GM21381 (cell line): ENCODE measurements around the gene PARN.
A peak's percentile ranks its signal among the peaks of the same experiment; 100 is the strongest.

ENCODE experiments used
- ATAC-seq: cut with Tn5 transposase; IDR thresholded peaks from one replicate; pipeline ENCODE4 v1.9.1; 2021; ENCODE audit warnings: mild to moderate bottlenecking, moderate library complexity; ENCODE audit not compliant: unreplicated experiment

PARN gene

GRCh38 chr16:14530046-14530445 is 100.0 kb downstream of the PARN start:
- no peak for ATAC-seq

DNA sequence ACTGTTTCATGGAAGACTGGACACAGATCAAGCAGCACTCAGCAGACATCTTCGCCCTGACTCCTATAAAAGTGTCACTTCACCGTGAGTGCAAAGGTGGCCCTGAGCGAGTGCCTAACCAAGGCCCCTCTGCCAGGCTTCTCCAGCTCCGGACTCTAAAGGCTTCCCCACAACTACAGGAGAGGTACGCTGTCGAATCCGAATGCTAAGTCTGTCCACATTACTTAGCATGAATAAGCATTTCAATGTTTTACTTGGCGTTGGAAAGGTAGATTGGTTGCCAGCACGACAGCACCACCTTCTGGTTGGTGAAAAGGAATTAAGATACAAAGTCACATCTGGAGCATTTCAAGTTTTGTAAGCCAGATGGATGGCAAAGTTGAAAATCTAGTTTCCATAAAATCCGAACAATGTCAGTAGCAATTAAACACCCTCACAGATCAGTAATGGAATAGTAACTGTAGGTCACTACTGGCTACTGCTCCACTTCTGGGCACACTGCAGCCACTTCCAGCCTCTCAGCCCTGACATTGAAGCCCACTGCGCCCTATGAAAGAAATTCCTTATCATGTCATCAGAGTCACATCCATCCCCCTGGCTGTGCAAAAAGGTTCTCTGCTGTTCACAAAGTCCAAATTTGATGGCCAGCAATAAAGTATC is 100.9 kb downstream of the PARN start:
- no peak for ATAC-seq

DNA sequence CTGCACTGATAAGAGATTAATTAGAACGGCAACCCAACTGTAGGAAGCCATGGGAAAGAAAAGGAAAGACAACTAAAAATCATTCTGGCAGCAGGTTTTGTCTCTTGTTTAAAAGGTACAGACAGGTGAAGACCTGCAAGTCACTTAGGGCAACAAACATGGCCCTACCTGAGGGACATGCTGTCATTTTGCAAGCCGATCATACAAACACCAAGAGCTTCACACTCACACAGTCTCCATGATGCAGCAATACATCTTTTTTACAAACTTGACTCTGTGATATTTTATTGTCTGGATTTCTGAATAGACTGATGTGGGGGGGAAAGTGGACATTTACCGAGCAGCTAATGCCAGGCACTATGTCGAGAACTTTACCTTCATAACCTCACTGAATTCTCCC is 101.8 kb downstream of the PARN start:
- ATAC-seq, result no peak

DNA sequence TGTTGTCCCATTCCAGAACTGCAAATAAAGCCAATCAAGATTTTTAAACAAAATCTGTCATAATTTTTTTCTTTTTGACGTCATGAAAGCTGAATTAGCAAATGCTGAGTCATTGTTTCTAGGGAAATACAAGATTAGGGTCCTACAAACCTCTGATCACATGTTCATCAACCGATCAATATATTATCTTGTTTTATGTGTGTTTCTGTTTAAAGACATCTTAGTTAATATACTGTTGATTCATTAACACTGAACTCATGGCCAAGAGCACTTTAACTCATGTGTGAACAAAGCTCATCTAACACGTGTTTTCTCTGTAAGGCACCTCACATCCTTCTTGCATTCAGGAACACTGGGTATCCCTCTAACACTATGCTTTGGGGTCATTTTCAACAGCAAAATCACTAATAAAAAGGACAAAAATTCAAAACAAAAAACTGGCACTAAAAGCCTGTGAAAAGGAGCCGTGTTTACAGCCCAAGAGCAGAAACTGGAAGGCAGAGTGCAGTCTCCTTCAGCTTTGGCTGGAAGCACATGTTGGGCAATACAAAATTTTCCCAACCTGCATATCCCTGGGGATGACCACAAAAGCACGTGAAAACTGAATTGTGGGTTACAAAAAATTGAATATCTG is 102.5 kb downstream of the PARN start:
- ATAC-seq, result no peak

- no peak for ATAC-seq
These were observed 104.5 kb downstream of the PARN start for GRCh38 chr16:14525596-14525995.

GRCh38 chr16:14524979-14525378 is 105.1 kb downstream of the PARN start:
- ATAC-seq, result no peak

DNA sequence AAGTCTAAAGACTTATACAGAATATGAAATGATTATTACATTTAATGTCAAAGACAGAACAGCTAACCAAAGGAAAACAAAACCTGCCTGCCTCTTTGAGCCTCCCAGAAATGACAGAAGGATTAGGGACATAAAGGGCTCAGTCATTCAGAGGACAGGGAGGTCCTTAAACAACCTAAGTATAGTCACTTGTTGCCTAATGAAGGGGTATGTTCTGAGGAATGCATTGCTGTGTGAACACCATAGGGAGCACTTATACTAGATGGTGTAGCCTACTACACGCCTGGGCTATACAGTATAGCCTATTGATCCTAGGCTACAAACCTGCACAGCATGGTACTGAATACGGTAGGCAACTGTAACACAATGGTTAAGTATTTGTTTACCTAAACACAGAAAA is 106.4 kb downstream of the PARN start:
- no peak for ATAC-seq

GRCh38 chr16:14522671-14523070 is 107.4 kb downstream of the PARN start:
- ATAC-seq, result no peak

DNA sequence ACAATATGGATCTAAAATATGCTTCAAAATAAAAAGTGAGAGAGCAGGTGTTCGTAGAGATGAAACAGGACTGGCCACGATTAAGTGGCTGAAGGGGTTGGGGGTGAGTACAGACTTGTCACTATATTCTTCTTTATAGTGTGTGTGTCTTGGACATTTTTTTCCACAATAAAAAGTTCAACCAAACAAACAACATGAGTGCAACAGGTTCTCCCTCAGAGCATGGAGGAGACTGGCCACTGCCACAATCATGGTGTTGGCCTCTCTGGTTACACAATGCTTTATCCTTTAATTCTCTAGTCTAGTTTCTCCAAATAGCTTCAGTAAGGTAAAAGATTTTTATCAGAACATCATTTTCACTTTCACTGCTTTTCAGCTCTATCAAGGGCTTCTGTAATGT is 109.3 kb downstream of the PARN start:
- ATAC-seq, result no peak

DNA sequence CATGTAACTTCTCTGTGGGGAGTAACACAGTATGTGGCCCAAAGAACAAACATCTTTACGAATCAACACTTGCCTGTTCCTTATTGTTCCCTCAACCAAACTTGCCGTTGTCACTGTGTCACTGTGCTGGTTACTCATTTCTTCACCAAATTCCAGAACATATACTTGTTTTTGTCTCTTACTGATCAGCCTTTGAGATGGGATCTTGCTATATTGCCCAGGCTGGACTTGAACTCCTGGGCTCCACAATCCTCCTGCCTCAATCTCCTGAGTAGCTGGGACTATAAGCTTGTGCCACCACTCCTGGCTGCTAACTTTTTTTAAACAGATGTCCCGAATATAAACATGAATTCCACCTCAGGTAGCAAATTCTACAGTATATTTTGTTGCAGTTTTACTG is 115.1 kb downstream of the PARN start:
- no peak for ATAC-seq

GRCh38 chr16:14513389-14514107 is 116.5 kb downstream of the PARN start:
- no peak for ATAC-seq

- ATAC-seq, result no peak
These were observed 118.3 kb downstream of the PARN start for GRCh38 chr16:14511800-14512135.

- no peak for ATAC-seq
These were observed 118.9 kb downstream of the PARN start for GRCh38 chr16:14510939-14511799.

GRCh38 chr16:14510581-14510938 is 119.5 kb downstream of the PARN start:
- no peak for ATAC-seq

DNA sequence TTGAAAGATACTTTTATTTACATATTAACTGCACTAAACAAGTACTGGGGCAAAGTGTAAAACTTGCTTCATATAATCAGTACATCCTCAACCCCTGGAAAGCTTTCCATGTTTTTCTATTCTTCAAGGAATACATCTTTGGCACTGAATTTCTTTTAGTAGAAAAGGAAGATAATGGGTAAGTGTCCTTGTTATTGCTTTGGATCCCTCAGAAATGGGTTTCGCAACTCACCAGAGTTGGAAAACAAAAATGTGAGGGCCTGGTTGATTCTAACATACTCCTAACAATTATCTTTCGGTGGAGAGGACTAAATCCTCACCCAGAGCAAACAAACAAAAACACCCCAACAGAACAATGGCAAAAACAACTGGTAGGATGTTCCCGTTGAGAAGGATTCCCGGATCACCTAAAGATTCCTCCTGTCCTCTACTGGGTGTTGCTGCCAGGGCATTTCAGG is 120.4 kb downstream of the PARN start:
- ATAC-seq, result no peak

GRCh38 chr16:14509055-14509454 is 121.0 kb downstream of the PARN start:
- ATAC-seq, result no peak

- no peak for ATAC-seq
These were observed 124.2 kb downstream of the PARN start for GRCh38 chr16:14505846-14506245.

DNA sequence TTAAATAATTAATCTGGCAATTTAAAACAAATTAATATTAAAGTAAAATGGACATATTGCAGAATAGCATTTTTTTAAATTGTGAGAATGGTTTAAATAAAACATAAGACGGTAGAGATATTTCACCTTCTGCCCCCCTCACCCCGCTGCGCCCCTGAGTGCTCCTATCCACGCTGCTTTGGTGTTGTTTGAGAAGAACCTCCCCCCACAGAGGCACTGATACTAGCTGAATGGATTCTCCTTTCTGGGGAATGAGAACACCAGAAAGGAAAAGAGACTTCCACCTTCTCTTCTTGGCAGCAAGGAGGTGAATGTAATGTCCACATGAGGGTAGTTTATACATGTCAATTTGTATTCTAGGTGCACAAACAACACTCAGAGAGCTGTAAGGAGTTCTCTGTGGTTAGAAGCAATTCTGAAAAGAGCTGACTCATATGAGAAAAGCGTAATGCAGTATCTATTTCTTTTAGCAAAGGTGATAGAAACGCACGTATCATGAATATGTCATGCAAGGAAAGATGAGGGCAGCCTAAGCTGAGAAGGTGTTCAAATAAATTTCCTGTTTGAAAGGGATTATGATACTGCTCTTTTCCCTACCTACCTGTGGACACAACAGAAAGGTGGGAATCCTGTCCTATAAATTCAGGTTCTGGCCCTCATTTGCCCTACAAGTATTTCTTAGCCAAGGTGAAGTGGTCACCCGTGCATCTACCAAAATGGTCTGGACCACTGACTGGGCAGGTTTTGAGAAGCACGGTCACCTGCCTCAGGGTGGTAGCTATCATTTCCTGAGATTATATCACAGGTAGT is 126.9 kb downstream of the PARN start:
- ATAC-seq, result peak; percentile 76

- no peak for ATAC-seq
These were observed 127.7 kb downstream of the PARN start for GRCh38 chr16:14502256-14502875.
